Stomach smooth muscle (tissue), 2 donors: Measurements from ENCODE around the gene IP6K2.

Experiments used
- H3K27ac ChIP-seq: one replicate; pipeline ENCODE4 v1.7.0; 2013; ENCODE audit warnings: mild to moderate bottlenecking, low read length, inconsistent platforms
- H3K27me3 ChIP-seq, 2 donors: one replicate each; pipeline ENCODE4 v1.7.0; 2013; ENCODE audit warnings: low read length in 2 of 2; ENCODE audit not compliant: insufficient read depth in 2 of 2, control insufficient read depth in 1 of 2
- H3K36me3 ChIP-seq, 2 donors: one replicate each; pipeline ENCODE4 v1.7.0; 2013; ENCODE audit warnings: low read length in 2 of 2; ENCODE audit not compliant: control insufficient read depth in 2 of 2, insufficient read depth in 2 of 2
- H3K4me1 ChIP-seq: one replicate; pipeline ENCODE4 v1.7.0; 2013; ENCODE audit warnings: low read length; ENCODE audit not compliant: control insufficient read depth, insufficient read depth
- H3K4me3 ChIP-seq, 2 donors: one replicate each; pipeline ENCODE4 v1.7.0; 2013; ENCODE audit warnings: low read length in 2 of 2
- H3K9ac ChIP-seq, 2 donors: one replicate each; pipeline ENCODE4 v1.7.0; 2013; ENCODE audit warnings: low read length in 2 of 2, mild to moderate bottlenecking in 1 of 2
- H3K9me3 ChIP-seq, 2 donors: one replicate each; pipeline ENCODE4 v1.7.0; 2013; ENCODE audit warnings: low read length in 2 of 2; ENCODE audit not compliant: control insufficient read depth in 2 of 2
- donor health status: healthy.
- donor health status: Pancreatic carcinoma.

The IP6K2 gene

DNA sequence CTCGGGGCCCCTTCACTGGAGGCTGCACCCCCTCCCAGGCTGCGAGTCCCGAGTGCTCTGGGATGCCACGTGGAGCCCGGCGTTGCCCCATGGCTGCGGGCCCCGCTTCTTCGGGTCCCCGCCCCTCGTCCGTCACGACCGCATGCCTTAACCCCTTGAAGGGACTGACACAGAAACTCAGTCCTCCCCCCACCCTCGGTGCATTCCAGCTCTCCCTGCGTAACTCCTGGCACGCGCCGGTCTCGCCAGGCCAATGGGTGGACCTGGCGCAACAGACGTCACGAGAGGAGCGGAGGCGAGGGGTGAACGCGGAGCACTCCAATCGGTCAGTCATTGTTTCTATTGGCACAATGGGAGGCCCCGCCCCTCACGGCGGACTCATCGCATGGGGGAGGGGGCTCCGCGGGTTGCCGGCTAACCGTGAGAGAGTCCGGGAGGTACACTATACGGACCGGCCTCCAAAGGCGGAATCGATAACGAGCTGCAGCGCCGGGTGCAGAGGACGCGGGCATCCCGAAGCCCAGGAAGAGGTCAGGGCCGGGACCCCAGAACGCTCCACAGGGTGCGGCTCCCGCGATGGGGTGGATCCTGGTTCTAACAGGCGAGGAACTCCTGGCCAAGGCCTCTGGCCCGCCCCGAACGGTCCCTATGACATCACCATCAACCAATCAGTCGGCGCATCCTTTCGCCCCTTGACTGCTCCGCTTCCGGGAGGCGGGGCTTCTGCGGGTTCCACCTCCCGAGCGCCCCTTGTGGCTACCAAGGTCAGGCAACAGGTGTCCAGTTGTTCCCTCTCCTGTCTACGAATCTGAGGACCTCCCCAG is 53.3 kb downstream of the IP6K2 start:
- Histone ChIP-seq H3K27me3 (peaks cover 13 to 33% of the 10 kb centered on the region in 2 donors), H3K4me3 (peak overlapping the region; percentile 61 to 69), H3K27ac (peak overlapping the region; percentile 74), H3K4me1 (peaks cover 24% of the 10 kb centered on the region), H3K9ac (peak overlapping the region; percentile 69 to 92), H3K9me3 (no peaks in the 10 kb centered on the region), H3K36me3 (no peaks in the 10 kb centered on the region)

GRCh38 chr3:48662753-48663488 is 54.1 kb downstream of the IP6K2 start, which contains the start of gene CELSR3:
TSS of gene CELSR3 (minus strand) at chr3:48662886. CDS start at chr3:48662634, 252 bp downstream.
- no peaks in the 10 kb centered on the region for H3K36me3 ChIP-seq
- H3K4me1 ChIP-seq = peaks cover 24% of the 10 kb centered on the region
- peaks cover 13 to 33% of the 10 kb centered on the region in 2 donors for H3K27me3 ChIP-seq
- peak within 1 kb of the TSS; percentile 69 to 92 for H3K9ac ChIP-seq
- H3K9me3 ChIP-seq = no peaks in the 10 kb centered on the region
- peak within 1 kb of the TSS; percentile 61 to 69 for H3K4me3 ChIP-seq
- H3K27ac ChIP-seq = peak within 1 kb of the TSS; percentile 74

DNA sequence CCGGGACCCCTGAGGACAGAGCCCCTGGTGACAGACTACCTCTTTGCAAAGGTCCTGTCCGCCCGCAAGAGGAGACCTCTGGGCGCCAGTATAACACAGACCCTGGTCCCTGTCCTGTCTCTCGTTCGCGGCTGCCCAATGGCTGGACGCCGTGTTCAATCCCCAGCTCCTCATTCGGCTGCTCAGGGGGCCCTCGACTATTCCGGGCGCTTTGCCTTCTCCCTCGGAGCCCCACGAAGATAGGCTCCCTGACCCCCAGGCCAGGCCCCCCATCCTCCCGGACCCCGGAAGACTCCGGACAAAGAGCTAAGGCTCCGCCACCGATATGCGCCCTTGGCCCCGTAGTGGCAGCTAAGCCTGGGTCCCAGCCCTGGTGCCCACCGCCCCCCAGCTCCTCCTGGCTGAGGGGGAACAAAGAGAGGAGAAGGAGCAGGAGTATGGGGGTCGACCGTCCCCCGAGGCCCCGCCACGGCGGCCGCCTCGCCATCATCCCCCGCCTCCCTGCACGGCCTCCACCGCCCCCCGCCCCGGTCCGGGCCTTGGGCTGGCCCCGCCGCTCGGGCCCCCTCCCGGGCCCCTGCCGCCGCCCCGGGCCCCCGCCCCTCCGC is 54.8 kb downstream of the IP6K2 start:
- no peak overlapping the region for H3K27ac ChIP-seq
- H3K27me3 ChIP-seq = peaks cover 13 to 33% of the 10 kb centered on the region in 2 donors
- no peak overlapping the region for H3K9ac ChIP-seq
- no peaks in the 10 kb centered on the region for H3K9me3 ChIP-seq
- no peaks in the 10 kb centered on the region for H3K36me3 ChIP-seq
- H3K4me1 ChIP-seq = peaks cover 24% of the 10 kb centered on the region
- H3K4me3 ChIP-seq = no peak overlapping the region

DNA sequence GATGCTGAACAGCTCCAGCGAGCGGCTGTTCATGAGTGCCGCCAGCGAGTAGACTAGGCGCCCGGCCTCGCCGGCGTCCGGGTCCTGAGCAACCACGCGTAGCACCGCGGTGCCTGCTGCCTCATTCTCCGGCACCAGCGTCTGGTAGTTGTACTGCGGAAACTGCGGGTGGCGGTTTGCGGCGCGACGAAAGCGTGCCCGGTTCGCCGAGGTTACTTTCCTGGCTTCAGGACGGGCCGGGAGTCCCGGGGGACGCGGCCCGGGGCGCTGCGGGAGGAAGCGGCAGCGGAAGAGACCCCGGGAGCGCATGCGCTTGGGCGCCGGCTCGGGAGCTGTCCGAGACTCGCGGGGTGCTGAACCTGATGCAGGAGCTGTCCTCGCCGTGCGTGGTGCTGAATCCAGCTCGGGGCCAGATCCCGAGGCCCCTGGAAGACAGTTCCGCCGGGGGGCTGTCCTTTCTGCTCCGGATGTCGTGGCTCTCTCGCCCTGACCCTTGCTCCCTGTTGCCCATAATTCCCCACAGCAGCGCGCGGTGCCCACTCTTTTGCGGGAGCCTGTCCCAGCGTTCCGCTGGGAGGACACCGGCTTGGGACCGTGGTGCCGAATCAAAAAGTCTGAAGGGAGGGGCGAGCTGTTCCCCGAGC is 55.4 kb downstream of the IP6K2 start:
- H3K4me3 ChIP-seq = peak overlapping the region; percentile 43 to 69

GRCh38 chr3:48660800-48661400 is 56.1 kb downstream of the IP6K2 start:
- no peaks in the 10 kb centered on the region for H3K36me3 ChIP-seq
- no peak overlapping the region for H3K27ac ChIP-seq
- peaks cover 17 to 38% of the 10 kb centered on the region in 2 donors for H3K27me3 ChIP-seq
- H3K4me3 ChIP-seq = peak overlapping the region in 1 of 2 donors; percentile 69
- H3K9ac ChIP-seq = no peak overlapping the region
- H3K9me3 ChIP-seq = no peaks in the 10 kb centered on the region
- peaks cover 31% of the 10 kb centered on the region for H3K4me1 ChIP-seq

More for the DNA sequence above, 55.4 kb downstream of the IP6K2 start:
- Histone ChIP-seq H3K9me3 (no peaks in the 10 kb centered on the region), H3K36me3 (no peaks in the 10 kb centered on the region), H3K27me3 (peaks cover 17 to 38% of the 10 kb centered on the region in 2 donors), H3K4me1 (peaks cover 26% of the 10 kb centered on the region), H3K27ac (no peak overlapping the region), H3K9ac (no peak overlapping the region)

GRCh38 chr3:48656841-48657281 is 60.2 kb downstream of the IP6K2 start:
- Histone ChIP-seq H3K27ac (no peak overlapping the region), H3K4me3 (peak overlapping the region; percentile 55 to 74), H3K4me1 (peaks cover 22% of the 10 kb centered on the region), H3K9ac (no peak overlapping the region), H3K27me3 (peaks cover 10 to 21% of the 10 kb centered on the region in 2 donors), H3K9me3 (no peaks in the 10 kb centered on the region), H3K36me3 (no peaks in the 10 kb centered on the region)

DNA sequence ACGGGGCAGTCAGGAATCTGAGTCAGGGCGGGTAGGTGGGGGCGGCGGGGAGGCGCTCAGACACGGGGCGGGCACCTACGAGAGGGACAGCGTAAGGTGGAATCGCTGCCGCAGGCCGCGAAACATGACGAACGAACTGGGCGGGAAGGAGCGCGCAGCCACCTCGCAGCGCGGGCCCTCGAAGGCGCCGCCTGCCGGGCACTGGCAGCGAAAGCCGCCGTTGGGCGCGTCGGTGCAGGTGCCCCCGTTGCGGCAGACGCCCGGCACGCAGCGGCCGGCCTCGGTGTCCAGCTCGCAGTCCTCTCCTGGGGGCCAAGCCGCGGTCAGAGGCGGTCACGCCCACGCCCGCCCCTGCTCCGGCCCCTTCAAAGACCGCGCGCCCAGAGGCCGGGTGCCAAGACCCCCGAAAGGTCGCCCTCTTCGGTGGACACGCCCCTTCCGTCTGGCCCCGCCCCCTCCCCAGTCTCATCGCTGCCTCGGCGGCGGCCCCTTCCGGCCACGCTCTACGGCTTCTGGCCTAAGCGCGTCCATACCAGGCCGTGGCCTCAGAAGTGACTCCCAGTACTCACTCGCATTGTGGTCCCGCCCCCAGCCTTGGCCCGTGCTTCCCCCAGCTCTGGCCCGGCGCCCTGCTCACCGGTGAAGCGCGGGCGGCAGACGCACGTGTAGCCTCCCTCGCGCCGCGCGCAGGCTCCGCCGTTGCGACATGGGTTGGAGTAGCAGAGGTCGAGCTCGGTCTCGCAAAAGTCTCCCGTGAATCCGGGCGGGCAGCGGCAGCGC is 60.8 kb downstream of the IP6K2 start:
- Histone ChIP-seq H3K9ac (no peak overlapping the region), H3K4me3 (peak overlapping the region; percentile 55 to 74), H3K27ac (no peak overlapping the region), H3K4me1 (peaks cover 16% of the 10 kb centered on the region), H3K9me3 (no peaks in the 10 kb centered on the region), H3K27me3 (peaks cover 10 to 20% of the 10 kb centered on the region in 2 donors), H3K36me3 (no peaks in the 10 kb centered on the region)

GRCh38 chr3:48655606-48656005 is 61.4 kb downstream of the IP6K2 start:
- H3K9me3 ChIP-seq = no peaks in the 10 kb centered on the region
- H3K9ac ChIP-seq = no peak overlapping the region
- no peaks in the 10 kb centered on the region for H3K36me3 ChIP-seq
- H3K27ac ChIP-seq = no peak overlapping the region
- peaks cover 10 to 13% of the 10 kb centered on the region in 2 donors for H3K27me3 ChIP-seq
- H3K4me1 ChIP-seq = peaks cover 12% of the 10 kb centered on the region
- H3K4me3 ChIP-seq = no peak overlapping the region

DNA sequence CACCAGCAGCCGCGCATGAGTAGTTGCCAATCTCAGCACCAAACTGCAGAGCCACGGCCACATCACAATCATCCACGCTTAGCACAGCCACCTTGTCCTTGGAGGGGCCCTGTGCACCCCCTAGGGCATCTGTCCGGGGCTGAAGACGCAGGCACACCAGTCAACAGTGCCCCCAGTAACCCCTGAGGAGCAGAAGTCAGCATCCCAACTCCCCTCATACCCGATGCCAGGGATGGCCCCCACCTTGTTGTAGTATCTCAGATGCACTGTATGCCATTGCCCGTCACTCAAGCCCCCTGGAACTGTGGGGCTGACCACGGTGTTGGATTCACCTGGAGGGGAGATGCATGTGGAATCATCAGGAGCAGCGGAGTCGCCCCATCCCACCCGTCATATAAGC is 62.0 kb downstream of the IP6K2 start:
- peaks cover 8 to 12% of the 10 kb centered on the region in 2 donors for H3K27me3 ChIP-seq
- H3K9me3 ChIP-seq = no peaks in the 10 kb centered on the region
- no peaks in the 10 kb centered on the region for H3K36me3 ChIP-seq
- no peak overlapping the region for H3K27ac ChIP-seq
- H3K9ac ChIP-seq = no peak overlapping the region
- H3K4me1 ChIP-seq = peaks cover 12% of the 10 kb centered on the region
- H3K4me3 ChIP-seq = no peak overlapping the region
